ENCODE results near the gene LY86. TPM values are rescaled to one million over a fixed set of nuclear protein-coding genes. Genes with fewer than 3 reads are reported as not detected.

LY86 gene
- total and polyA plus RNA-seq, 9 of the 15 experiments (the other 6 are each of a cell fraction or from before 2014, with no cell fraction given): 0.08 to 0.20 TPM; not detected in 7

GRCh38 chr6:6654599-6655575, 66.4 kb downstream of the LY86 start (continued):
- TF ChIP-seq ETS2 (tag; IDR thresholded peaks at IDR 0.05; ENCODE audit: borderline replicate concordance, poor library complexity, severe bottlenecking): peak; percentile 10
- TF ChIP-seq MEF2A (IDR thresholded peaks at IDR 0.05; ENCODE audit: control insufficient read depth, low read depth, low read length): peak; percentile 84
- peak in 1 of 2 experiments; percentile 16; a peak in 1 of 4 replicates for TF ChIP-seq RCOR1 (IDR thresholded peaks at IDR 0.05; ENCODE audit: borderline replicate concordance in 1 of 2, low read depth in 2 of 2, low read length in 2 of 2)
- TF ChIP-seq E4F1 (CRISPR knock-in tag; IDR thresholded peaks at IDR 0.05; ENCODE audit: borderline replicate concordance): 0 out of 2 replicates have a peak, but pooled peaks have one; percentile 35
- peak; percentile 95 for TF ChIP-seq EP400 (IDR thresholded peaks at IDR 0.05)
- peak; percentile 72 for TF ChIP-seq PTTG1 (tag; IDR thresholded peaks at IDR 0.05; ENCODE audit: low read depth)
- peak; percentile 87 for TF ChIP-seq RNF2 (IDR thresholded peaks at IDR 0.05)
- TF ChIP-seq BRD9 (IDR thresholded peaks at IDR 0.05; ENCODE audit: low read depth, partially characterized antibody): peak; percentile 50
- TF ChIP-seq CREB5 (CRISPR knock-in tag; IDR thresholded peaks at IDR 0.05): 0 out of 2 replicates have a peak, but pooled peaks have one; percentile 35
- peak; percentile 28; the same call in 1 of the 2 replicates for TF ChIP-seq RBFOX2 (IDR thresholded peaks at IDR 0.05; ENCODE audit: low read depth, low read length)
- TF ChIP-seq ZBTB11 (CRISPR knock-in tag; IDR thresholded peaks at IDR 0.05): 0 out of 6 replicates have a peak, but pooled peaks of 1 of the 3 experiments have one; percentile 28
- peak; percentile 67; the same call in 1 of the 2 replicates for TF ChIP-seq ESRRA (IDR thresholded peaks at IDR 0.05; ENCODE audit: borderline replicate concordance, low read depth)
- TF ChIP-seq ZNF668 (CRISPR knock-in tag; IDR thresholded peaks at IDR 0.05): peak; percentile 87
- peak; percentile 7; the same call in 1 of the 2 replicates for TF ChIP-seq HSF4 (CRISPR knock-in tag; IDR thresholded peaks at IDR 0.05; ENCODE audit: borderline replicate concordance)
